Erythroblast (primary cell): ENCODE measurements around the gene CEP250.

Experiments
- GATA1 ChIP-seq: IDR thresholded peaks from 2 replicates; pipeline ENCODE4 v1.6.1; 2011; ENCODE audit warnings: low read depth, mild to moderate bottlenecking, control low read depth, low read length, moderate library complexity
- POLR2A ChIP-seq: IDR thresholded peaks from 2 replicates; pipeline ENCODE4 v1.6.1; 2011; ENCODE audit warnings: mild to moderate bottlenecking, low read length

GRCh38 chr20:35546127-35546526 lies 90.7 kb downstream of the CEP250 start:
- TF ChIP-seq POLR2A: no peak
- TF ChIP-seq GATA1: no peak
